Progenitor cell of endocrine pancreas (in vitro differentiated cells): ENCODE data around the gene STAC. TPM values are rescaled to one million over a fixed set of nuclear protein-coding genes. Genes with fewer than 3 reads are reported as not detected.
"Not testable (repeated sequence)": the region's sequence is repeated elsewhere in the genome, so short reads cannot be mapped to it uniquely, and the experiment has no call there.

ENCODE experiments used
- DNase-seq: peaks from one replicate; pipeline ENCODE4 v3.0.0; 2021; ENCODE audit warnings: low spot score; ENCODE audit not compliant: unreplicated experiment
- H3K27ac Mint-ChIP-seq: 2 replicates; pipeline ENCODE4 v1.8.0; 2021; ENCODE audit warnings: mild to moderate bottlenecking, moderate library complexity, mixed read lengths
- H3K27me3 Mint-ChIP-seq: 2 replicates; pipeline ENCODE4 v1.8.0; 2021; ENCODE audit warnings: mixed read lengths
- H3K36me3 Mint-ChIP-seq: 2 replicates; pipeline ENCODE4 v1.8.0; 2022; ENCODE audit warnings: mixed read lengths; ENCODE audit not compliant: insufficient read depth
- H3K4me1 Mint-ChIP-seq: 2 replicates; pipeline ENCODE4 v1.8.0; 2021; ENCODE audit warnings: low read depth, mixed read lengths
- H3K4me3 Mint-ChIP-seq: 2 replicates; pipeline ENCODE4 v1.8.0; 2021; ENCODE audit warnings: low read depth, mild to moderate bottlenecking, moderate library complexity, mixed read lengths
- H3K9me3 Mint-ChIP-seq: 2 replicates; pipeline ENCODE4 v1.8.0; 2021; ENCODE audit warnings: low read depth, mixed read lengths
- total RNA-seq: library from RNA; stranded (reverse); gene quantifications from 2 replicates; pipeline ENCODE4 v1.2.1, GENCODE V29; 2021
- TF ChIP-seq, protein P1 (sequence below): fragments of 200-600 bp; sonication (generic); IDR thresholded peaks from one replicate; pipeline ENCODE4 v1.5.0; 2021; ENCODE audit warnings: antibody characterized with exemption, mild to moderate bottlenecking; ENCODE audit not compliant: unreplicated experiment

The STAC gene
- total RNA-seq, 1 donor from 2014 or later = 1.2 TPM

DNA sequence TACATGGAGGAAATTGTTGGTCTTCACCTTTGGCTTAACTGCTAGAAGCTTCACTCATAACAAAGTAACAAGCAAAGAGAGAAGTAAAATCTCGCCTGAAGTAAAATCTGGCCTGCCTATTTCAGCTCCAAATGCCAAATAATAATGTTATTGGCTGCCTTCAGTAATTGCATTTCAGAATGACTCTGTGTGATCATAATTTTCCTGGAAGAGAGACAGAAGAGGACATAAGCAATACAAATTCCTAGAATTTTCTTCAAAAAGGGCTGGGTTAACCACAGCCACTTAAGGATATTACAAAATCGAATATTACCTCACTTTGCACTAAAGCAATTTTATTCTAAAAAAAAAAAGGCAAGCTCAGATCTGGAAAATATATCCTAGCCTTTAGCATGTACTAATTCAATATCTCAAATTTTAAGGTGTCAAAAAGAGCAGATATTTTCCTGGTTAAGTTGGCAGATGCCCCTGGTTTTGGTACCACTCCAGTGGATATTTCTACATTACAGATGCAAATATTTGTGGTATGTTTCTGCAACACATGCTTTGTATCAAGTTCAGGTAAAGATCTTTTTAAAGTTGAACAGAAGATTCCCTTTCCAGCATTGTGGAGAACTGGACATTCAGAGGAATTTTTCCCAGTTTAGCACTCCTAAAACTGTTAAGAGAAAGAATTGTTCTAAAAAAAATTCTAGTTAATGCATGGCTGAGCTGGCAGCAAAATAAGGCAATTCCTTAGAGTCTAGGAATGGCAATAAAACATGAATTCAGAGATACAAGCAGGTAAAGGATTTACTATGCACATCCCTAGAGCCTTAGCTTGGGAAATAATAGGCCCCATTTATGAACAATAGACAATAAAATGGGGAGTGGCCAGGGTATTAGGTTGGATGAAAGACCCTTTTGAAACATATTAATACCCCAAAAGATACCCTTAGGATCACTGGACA is 116.7 kb downstream of the STAC start:
- no peaks in the 10 kb centered on the region for H3K36me3 Mint-ChIP-seq
- DNase-seq = no peak
- H3K27me3 Mint-ChIP-seq = no peaks in the 10 kb centered on the region
- H3K9me3 Mint-ChIP-seq = no peaks in the 10 kb centered on the region
- H3K4me3 Mint-ChIP-seq = no peak overlapping the region
- no peak overlapping the region for H3K27ac Mint-ChIP-seq
- peaks cover 4% of the 10 kb centered on the region for H3K4me1 Mint-ChIP-seq
- TF ChIP-seq, protein P1, sequence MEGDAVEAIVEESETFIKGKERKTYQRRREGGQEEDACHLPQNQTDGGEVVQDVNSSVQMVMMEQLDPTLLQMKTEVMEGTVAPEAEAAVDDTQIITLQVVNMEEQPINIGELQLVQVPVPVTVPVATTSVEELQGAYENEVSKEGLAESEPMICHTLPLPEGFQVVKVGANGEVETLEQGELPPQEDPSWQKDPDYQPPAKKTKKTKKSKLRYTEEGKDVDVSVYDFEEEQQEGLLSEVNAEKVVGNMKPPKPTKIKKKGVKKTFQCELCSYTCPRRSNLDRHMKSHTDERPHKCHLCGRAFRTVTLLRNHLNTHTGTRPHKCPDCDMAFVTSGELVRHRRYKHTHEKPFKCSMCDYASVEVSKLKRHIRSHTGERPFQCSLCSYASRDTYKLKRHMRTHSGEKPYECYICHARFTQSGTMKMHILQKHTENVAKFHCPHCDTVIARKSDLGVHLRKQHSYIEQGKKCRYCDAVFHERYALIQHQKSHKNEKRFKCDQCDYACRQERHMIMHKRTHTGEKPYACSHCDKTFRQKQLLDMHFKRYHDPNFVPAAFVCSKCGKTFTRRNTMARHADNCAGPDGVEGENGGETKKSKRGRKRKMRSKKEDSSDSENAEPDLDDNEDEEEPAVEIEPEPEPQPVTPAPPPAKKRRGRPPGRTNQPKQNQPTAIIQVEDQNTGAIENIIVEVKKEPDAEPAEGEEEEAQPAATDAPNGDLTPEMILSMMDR = no peak

DNA sequence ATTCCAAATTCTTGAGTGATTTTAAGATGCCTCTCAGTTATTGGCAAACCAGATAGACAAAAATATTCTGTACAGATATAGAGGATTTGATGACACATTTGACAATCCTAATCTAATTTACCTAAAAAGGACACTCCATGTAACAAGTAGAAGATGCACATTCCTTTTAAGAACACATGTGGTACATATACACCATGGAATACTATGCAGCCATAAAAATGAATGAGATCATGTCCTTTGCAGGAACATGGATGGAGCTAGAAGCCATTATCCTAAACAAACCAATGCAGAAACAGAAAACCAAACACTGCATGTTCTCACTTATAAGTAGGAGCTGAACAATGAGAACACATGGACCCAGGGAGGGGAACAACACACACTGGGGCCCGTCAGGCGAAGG is 119.7 kb downstream of the STAC start:
- not testable (repeated sequence) for H3K4me3 Mint-ChIP-seq, H3K9me3 Mint-ChIP-seq, DNase-seq, H3K27ac Mint-ChIP-seq, H3K27me3 Mint-ChIP-seq, H3K4me1 Mint-ChIP-seq, H3K36me3 Mint-ChIP-seq

DNA sequence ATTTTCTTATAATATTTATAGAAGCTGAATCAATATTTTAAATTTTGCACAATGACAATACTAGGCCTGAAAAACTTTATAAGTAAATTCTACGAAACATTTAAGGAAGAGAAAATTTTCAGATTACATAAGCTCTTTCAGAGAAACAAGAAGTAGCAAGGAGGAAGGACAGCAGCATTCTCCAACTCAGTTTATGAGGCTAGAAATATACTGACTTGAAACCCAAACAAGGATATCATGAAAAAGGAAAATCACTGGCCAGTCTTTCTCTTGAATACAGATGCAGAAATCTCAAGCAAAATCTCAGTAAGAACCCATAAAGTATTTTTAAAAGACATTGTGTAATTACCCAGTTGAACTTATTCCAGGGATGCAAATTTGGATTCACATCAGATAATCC is 121.3 kb downstream of the STAC start:
- no peak for DNase-seq
- H3K9me3 Mint-ChIP-seq = peaks cover 5% of the 10 kb centered on the region
- TF ChIP-seq, protein P1 = no peak
- no peaks in the 10 kb centered on the region for H3K4me1 Mint-ChIP-seq
- H3K27ac Mint-ChIP-seq = no peak overlapping the region
- no peak overlapping the region for H3K4me3 Mint-ChIP-seq
- H3K27me3 Mint-ChIP-seq = no peaks in the 10 kb centered on the region
- no peaks in the 10 kb centered on the region for H3K36me3 Mint-ChIP-seq

DNA sequence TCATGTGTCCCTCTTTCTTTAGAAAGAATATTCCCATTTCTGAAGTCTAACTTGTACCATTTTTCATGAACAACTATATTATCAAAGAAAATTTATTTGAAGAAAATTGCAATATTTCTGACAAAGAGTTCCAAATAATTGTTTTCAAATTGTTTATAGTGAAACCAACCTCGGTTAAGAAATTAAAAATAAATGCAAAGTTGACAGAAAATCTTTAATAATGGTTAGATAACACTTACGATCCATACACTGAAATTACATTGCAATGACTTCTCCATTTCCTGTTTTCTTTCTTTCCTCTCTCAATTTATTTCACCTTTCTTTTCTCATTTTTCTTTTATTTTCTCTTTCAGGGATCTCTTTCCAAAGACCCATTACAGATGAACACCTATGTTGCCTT is 125.1 kb downstream of the STAC start:
- Mint-ChIP-seq H3K27ac (no peak overlapping the region), H3K4me3 (no peak overlapping the region)

DNA sequence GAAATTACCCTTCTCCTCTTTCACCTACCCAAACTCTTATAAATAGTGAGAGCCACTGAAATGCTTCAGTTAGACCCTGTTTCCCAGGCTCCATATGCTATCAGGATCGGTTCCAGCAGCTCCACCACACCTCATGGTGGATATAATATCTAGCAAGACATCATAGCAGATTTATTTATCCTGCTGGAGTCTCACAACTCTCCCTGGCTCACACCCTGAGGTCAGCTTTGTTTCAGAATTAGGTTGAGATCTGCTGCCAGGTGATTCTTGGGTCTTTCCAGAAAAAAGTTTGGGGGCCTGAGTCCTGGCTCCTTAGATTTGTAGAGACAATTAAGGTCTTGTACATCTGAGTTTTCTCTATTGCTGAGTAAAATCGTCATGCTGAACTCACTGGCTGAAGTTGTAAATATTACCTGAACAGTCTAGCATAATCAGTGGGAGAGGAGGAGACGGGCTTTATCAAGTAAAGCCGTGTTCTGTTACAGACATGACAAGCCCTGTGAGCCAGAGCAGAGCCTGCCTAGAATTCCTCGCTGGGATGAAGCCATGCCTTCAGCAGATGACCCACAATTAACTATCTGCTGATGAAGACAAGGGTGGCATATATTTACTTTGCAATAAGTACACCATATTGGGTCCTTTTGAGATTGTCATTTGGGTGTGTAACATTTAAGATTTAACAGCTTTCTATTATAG is 131.6 kb downstream of the STAC start:
- peaks cover 9% of the 10 kb centered on the region for H3K9me3 Mint-ChIP-seq
- no peaks in the 10 kb centered on the region for H3K4me1 Mint-ChIP-seq
- TF ChIP-seq, protein P1 = no peak
- H3K27me3 Mint-ChIP-seq = peaks cover 3% of the 10 kb centered on the region
- H3K27ac Mint-ChIP-seq = no peak overlapping the region
- peaks cover 1% of the 10 kb centered on the region for H3K36me3 Mint-ChIP-seq
- H3K4me3 Mint-ChIP-seq = no peak overlapping the region
- DNase-seq = no peak

More for the DNA sequence above, 125.1 kb downstream of the STAC start:
- DNase-seq = no peak
- Mint-ChIP-seq H3K27me3 (no peaks in the 10 kb centered on the region), H3K9me3 (peaks cover 14% of the 10 kb centered on the region), H3K4me1 (no peaks in the 10 kb centered on the region), H3K36me3 (peaks cover 1% of the 10 kb centered on the region)
- TF ChIP-seq, protein P1 = no peak
